ENCODE results near the gene COL12A1.

Gene COL12A1

GRCh38 chr6:75154973-75155372, 50.9 kb downstream of the COL12A1 start:
- H3K27ac ChIP-seq = peak overlapping the region in 1 of 21 experiments; percentile 1
- no peak overlapping the region for H3K4me3 ChIP-seq

- Histone ChIP-seq H3K27ac (no peak overlapping the region), H3K4me3 (no peak overlapping the region)
Measured at GRCh38 chr6:75150685-75151412, 55.0 kb downstream of the COL12A1 start.

GRCh38 chr6:75149696-75150095, 56.2 kb downstream of the COL12A1 start:
- no peak overlapping the region for H3K27ac ChIP-seq
- no peak overlapping the region for H3K4me3 ChIP-seq

GRCh38 chr6:75149240-75149639, 56.6 kb downstream of the COL12A1 start:
- no peak overlapping the region for H3K4me3 ChIP-seq
- no peak overlapping the region for H3K27ac ChIP-seq

GRCh38 chr6:75147512-75147911, 58.3 kb downstream of the COL12A1 start:
- Histone ChIP-seq H3K27ac (no peak overlapping the region), H3K4me3 (no peak overlapping the region)

GRCh38 chr6:75145976-75146375, 59.9 kb downstream of the COL12A1 start:
- H3K27ac ChIP-seq = no peak overlapping the region
- H3K4me3 ChIP-seq = no peak overlapping the region

- H3K27ac ChIP-seq = no peak overlapping the region
- no peak overlapping the region for H3K4me3 ChIP-seq
Measured at GRCh38 chr6:75145211-75145610, 60.6 kb downstream of the COL12A1 start.

GRCh38 chr6:75144386-75144785, 61.5 kb downstream of the COL12A1 start:
- Histone ChIP-seq H3K4me3 (no peak overlapping the region), H3K27ac (no peak overlapping the region)

GRCh38 chr6:75143191-75143590, 62.7 kb downstream of the COL12A1 start:
- Histone ChIP-seq H3K27ac (peak overlapping the region in 1 of 21 experiments; percentile 11), H3K4me3 (no peak overlapping the region)

GRCh38 chr6:75142721-75143120, 63.1 kb downstream of the COL12A1 start:
- no peak overlapping the region for H3K4me3 ChIP-seq
- peak overlapping the region in 1 of 21 experiments; percentile 11 for H3K27ac ChIP-seq

- Histone ChIP-seq H3K27ac (no peak overlapping the region), H3K4me3 (no peak overlapping the region)
Measured at GRCh38 chr6:75135876-75136275, 70.0 kb downstream of the COL12A1 start.

- Histone ChIP-seq H3K27ac (no peak overlapping the region), H3K4me3 (no peak overlapping the region)
Measured at GRCh38 chr6:75135450-75135849, 70.4 kb downstream of the COL12A1 start.

- no peak overlapping the region for H3K4me3 ChIP-seq
- H3K27ac ChIP-seq = peak overlapping the region in 1 of 21 experiments; percentile 26
Measured at GRCh38 chr6:75130784-75131183, 75.1 kb downstream of the COL12A1 start.

- Histone ChIP-seq H3K4me3 (no peak overlapping the region), H3K27ac (peak overlapping the region in 1 of 21 experiments; percentile 36)
Measured at GRCh38 chr6:75128878-75129570, 76.8 kb downstream of the COL12A1 start.

- Histone ChIP-seq H3K27ac (peak overlapping the region in 1 of 21 experiments; percentile 14), H3K4me3 (no peak overlapping the region)
Measured at GRCh38 chr6:75126518-75126917, 79.3 kb downstream of the COL12A1 start.

- H3K27ac ChIP-seq = no peak overlapping the region
Measured at GRCh38 chr6:75124983-75125382, 80.9 kb downstream of the COL12A1 start.

GRCh38 chr6:75124085-75124484, 81.8 kb downstream of the COL12A1 start:
- H3K27ac ChIP-seq = no peak overlapping the region

More at GRCh38 chr6:75124983-75125382, 80.9 kb downstream of the COL12A1 start:
- no peak overlapping the region for H3K4me3 ChIP-seq

GRCh38 chr6:75118925-75119515, 86.8 kb downstream of the COL12A1 start:
- Histone ChIP-seq H3K27ac (peak overlapping the region in 1 of 21 experiments; percentile 38), H3K4me3 (no peak overlapping the region)

More at GRCh38 chr6:75124085-75124484, 81.8 kb downstream of the COL12A1 start:
- H3K4me3 ChIP-seq = no peak overlapping the region

GRCh38 chr6:75117701-75118100, 88.2 kb downstream of the COL12A1 start:
- Histone ChIP-seq H3K27ac (peak overlapping the region in 2 of 21 experiments; percentile 38), H3K4me3 (no peak overlapping the region)

GRCh38 chr6:75116946-75117345, 88.9 kb downstream of the COL12A1 start:
- Histone ChIP-seq H3K27ac (no peak overlapping the region), H3K4me3 (no peak overlapping the region)

- Histone ChIP-seq H3K4me3 (no peak overlapping the region), H3K27ac (no peak overlapping the region)
Measured at GRCh38 chr6:75115481-75115880, 90.4 kb downstream of the COL12A1 start.

Measured in skin epidermis (tissue), 12 donors.